NCI-H1436 treated with DMSO at 0.1 percent for 48 hours (cell line): ENCODE results near the gene NFASC.

Source experiments
- DNase-seq: peaks from one replicate; lab custom pipeline; 2025; lab: John Stamatoyannopoulos, UW

NFASC gene

DNA sequence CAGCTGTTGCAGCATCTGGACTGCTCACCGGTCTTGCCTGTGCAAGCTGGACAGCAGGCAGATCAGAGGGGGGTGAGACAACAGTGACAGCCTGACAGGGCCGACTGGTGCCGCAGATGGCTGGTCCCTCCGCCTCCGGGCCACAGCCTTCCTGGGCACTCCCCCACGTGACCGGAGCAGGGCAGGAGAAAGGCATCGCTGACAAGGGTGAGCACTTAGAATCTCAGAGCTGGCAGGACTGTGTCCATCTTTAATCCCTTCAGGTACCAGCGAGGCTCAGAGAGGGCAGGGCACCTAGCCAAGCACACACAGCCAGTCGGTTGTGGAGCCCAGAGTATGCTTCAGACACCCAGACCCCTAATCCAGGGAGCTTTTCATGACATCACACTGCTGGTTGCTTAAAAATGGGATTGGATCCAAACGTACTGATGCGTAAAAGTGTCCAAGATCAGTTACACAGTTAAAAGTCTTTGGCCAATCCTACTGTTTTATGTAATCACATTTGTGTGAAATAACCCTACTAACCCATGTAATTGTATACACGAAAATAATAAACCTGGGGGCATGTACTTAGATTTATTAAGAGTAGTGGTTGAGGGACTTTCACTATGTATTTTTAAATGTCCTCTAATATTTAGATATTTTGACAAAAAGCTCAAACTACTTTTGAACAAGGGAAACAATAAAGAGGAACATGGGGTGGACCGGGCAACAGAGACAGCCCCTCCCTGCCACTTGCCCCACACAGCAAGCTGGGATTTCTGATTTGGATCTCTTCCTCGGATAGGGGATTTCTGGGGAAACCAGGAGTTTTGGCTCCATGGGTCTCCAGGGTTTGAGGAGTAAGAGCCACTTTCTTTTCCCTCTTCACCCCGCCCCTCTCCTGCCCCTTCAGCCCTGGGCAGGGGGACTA is 171.6 kb downstream of the NFASC start:
- DNase-seq: no peak

DNA sequence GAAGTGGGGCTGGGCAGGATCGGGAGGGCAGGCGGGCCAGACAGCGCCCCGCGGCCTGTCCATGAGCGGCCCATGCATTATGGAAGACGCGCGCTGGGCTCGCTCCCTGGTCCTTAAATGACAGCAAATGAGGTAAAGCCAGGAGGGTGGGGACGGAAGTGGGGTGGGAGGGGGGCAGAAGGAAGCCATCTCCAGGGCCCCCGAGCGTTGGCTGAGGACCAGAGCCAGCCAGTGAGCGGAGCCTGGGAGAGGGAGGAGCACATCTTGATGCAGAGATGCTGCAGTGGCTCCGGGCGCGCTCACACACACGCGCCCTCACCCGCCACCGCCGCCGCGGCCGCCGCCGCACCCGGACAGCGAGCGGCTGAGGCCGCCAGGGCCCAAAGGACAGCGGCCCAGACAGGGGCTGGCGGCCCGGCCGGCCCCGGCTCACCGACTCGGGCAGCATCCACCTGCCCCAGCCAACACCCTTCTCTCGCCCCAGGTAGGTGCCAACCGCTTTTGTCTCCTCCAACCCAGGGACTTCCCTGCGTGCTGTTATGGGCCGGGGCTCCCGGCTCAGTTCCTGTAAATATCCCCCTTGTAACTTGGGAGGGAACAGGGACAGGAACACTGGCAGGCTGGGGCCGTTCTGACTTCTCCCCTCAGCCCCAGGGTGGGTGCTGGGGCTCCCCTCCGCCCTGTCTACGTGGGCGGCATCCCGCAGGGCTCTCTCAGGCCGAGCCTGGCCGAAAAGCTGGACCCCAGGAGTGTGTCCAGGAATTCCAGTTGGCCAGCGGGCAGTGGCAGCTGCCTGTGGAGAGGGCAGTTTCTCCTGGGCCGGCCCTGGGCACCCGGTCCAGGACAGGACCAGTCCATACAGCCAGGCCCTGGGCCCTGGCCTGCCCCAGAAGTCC is 172.5 kb downstream of the NFASC start, which contains the start of gene CNTN2:
TSS of gene CNTN2 (plus strand) at position 302 of the 896 bp plus-strand sequence. CDS start 9,974 bp downstream, outside the sequence.
- peak; percentile 53 for DNase-seq

DNA sequence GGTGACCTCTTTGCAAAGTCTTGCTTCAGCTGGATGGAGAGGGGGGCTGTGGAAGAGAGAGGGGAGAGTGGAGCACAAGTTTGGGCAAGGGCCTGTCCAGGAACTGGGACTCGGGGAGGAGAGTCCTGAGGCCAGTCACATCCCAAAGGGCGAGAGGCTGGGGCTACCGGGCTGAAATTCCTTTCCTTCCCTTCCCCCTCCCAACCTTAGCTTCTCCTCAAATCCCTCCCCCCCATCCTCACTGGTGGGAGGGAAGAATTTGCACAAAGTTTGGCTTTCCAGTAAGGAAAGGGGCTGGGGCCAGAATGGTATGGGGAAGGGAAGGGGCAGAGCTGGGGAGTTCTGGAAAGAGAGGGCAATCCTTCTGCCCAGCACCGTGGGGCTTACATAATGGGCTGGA is 173.2 kb downstream of the NFASC start:
- DNase-seq: no peak

GRCh38 chr1:205044741-205045140 is 174.1 kb downstream of the NFASC start:
- no peak for DNase-seq

DNA sequence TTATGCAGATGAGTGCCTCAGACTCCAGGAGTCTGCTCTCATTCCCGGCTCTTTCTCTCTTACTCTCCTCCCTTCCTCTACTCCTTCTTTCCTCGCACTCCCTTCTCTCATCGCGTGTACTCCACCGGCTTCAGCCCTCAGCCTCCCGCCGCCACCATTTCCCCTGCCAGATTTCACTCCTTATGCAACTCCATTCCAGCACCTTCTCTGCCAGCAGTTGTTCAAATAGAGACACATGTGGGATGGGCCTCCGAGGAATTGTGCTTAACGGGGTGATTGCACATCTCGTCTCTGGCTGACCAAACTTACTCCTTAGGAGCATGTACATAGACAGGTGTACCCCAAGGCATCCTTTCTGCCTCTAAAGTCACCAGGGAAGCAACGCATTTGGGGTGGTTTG is 174.5 kb downstream of the NFASC start:
- DNase-seq: no peak

GRCh38 chr1:205046870-205047269 is 176.2 kb downstream of the NFASC start:
- no peak for DNase-seq

GRCh38 chr1:205047764-205048231 is 177.1 kb downstream of the NFASC start:
- no peak for DNase-seq

DNA sequence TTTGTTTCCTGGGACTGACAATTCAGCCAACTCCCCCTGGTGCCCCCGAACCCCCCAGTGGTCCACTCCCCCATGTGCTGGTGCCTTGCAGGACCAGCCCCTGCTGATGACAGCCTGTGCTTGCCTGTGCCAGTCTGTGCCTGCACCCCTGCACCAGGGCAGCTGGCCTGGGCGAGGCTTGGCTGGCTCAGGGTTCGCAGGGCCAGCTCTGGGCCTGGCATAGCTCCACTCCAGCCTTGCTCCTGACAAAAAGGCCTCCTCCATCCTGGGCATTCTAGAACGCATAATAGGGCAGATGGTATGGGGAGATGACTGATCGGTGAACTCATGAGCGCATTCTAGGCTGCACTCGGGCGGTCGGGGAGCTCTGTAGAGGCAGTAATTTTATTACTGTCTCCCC is 177.7 kb downstream of the NFASC start:
- DNase-seq: no peak

- DNase-seq: no peak
These were observed 178.8 kb downstream of the NFASC start for GRCh38 chr1:205049479-205049878.

DNA sequence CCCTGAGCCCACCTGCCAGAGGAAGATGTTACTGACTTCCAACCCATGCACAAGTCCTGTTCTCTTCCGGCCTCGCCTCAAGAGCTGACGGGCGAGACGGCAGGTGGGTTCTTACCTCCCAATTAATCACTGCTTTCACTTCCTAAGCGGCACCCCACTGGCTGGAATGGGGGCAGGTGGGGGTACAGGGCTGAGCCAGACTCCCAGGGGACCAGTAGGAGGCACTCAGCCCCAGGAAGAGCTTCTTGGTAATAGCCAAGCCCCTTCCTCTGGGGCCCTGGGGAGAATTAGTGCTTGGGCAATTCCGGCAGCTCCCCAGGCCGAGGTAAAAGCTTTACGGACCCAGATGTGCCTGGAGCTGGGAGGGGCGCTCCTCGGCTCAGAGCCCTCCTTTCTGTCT is 182.0 kb downstream of the NFASC start:
- peak; percentile 35 for DNase-seq

DNA sequence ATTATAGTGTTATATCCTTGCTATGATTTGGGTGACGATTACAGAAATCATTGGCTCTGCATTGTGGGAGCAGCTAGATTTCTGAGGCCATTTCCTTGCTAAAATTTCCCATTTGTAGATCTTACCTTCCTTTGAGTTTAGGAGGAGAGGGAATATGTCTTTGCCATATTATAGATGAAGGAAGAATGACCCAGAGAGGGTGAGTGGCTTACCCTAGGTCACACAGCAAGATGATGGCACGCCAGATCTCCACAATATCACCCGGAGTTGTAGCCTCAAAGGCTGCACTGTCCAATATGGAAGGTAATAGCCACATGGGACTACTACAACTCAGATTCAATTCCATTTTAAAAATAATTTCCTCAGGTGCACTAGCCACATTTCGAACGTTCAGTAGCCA is 182.6 kb downstream of the NFASC start:
- DNase-seq: no peak

DNA sequence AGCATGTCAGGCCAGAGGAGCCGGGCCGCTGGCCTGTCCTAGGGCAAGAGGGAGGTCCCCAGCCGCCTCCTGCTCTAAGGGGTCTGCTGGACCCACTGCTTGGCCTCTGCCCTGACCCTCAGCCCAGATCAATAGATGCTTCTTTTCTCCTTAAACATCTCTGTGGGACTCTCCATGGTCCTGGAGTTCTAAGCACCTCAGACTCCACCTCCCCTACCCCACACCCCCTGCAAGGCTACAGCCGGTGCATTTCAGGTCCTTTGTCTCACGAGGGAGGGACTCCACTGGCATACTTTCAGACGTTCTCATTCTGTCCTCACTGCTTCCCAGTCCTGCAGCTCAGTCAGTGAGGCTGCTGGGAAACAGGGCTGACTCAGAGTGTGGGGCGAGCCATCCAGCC is 183.4 kb downstream of the NFASC start:
- DNase-seq: no peak

DNA sequence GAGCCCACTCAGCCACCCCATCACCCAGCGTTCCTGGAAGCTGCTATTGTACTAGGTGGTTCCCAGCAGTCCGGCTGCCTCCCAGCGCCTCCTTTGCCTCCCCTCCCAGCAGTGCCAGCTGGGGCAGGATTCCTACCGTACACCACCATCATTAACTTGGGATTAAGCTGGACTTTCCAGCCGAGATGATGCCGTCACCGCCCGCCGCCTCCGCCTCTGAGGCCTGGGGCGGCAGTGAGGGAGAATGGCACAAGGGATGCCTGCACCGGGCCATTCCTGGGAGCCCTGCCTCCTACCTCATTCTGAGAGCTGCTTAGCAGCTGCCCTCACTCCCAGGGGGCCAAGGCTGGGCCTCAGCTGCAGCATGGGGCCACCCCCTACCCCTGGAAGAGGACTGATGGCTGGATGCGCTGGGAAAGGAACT is 185.5 kb downstream of the NFASC start:
- DNase-seq: no peak

GRCh38 chr1:205056956-205057568 is 186.4 kb downstream of the NFASC start:
- DNase-seq: no peak

GRCh38 chr1:205057808-205058575 is 187.3 kb downstream of the NFASC start:
- DNase-seq: no peak

- no peak for DNase-seq
These were observed 188.2 kb downstream of the NFASC start for GRCh38 chr1:205058853-205059252.

- no peak for DNase-seq
These were observed 189.0 kb downstream of the NFASC start for GRCh38 chr1:205059660-205060059.

- DNase-seq: no peak
These were observed 190.1 kb downstream of the NFASC start for GRCh38 chr1:205060746-205061145.

DNA sequence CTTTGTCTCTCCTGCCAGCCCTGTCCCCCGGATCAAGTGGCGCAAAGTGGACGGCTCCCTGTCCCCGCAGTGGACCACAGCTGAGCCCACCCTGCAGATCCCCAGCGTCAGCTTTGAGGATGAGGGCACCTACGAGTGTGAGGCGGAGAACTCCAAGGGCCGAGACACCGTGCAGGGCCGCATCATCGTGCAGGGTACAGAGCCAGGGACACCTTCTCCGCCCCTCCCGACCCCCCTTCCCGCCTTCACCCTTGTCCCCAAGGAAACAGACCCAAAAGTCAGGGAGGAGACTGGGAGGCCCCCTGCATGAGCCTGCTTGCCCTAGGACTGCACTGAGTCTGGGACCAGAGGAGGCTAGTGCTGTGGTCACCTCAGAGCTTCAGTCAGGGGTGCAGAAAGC is 190.6 kb downstream of the NFASC start:
- DNase-seq: no peak

- DNase-seq: peak; percentile 37
These were observed 191.0 kb downstream of the NFASC start for GRCh38 chr1:205061665-205062069.

GRCh38 chr1:205062319-205062718 is 191.7 kb downstream of the NFASC start:
- DNase-seq: no peak
